GM18508 (cell line): ENCODE measurements around the gene HIVEP2.
A peak's percentile ranks its signal among the peaks of the same experiment; 100 is the strongest.

Experiments used
- ATAC-seq: cut with Tn5 transposase; IDR thresholded peaks from one replicate; pipeline ENCODE4 v1.9.1; 2021; ENCODE audit warnings: moderate number of reproducible peaks; ENCODE audit not compliant: insufficient read depth, unreplicated experiment

HIVEP2 gene

GRCh38 chr6:142825760-142826159 lies 119.2 kb downstream of the HIVEP2 start:
- ATAC-seq = no peak

- no peak for ATAC-seq
These were observed 120.5 kb downstream of the HIVEP2 start for GRCh38 chr6:142824426-142824825.

- no peak for ATAC-seq
These were observed 121.6 kb downstream of the HIVEP2 start for GRCh38 chr6:142823256-142823902.

- ATAC-seq = no peak
These were observed 122.1 kb downstream of the HIVEP2 start for GRCh38 chr6:142822842-142823241.

GRCh38 chr6:142822383-142822782 lies 122.6 kb downstream of the HIVEP2 start:
- ATAC-seq = peak; percentile 86

DNA sequence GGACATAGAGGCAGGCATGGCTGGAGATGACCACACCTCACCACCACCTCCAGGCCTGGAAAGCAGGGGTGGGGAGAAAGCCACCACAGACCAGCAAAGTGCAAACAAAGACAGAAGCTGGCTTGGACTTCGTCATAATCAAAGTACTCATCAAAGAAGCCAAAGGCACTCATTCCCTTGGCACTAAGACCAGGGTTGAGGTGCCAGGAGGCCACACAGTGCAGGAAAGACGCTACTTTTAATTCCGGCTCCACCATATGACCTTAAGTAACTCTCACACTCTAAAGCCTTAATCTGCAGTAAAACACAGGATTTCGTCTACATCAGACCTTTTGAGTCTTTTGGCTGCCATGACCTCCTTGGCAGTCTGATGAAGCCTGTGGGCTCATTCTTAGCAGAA lies 123.1 kb downstream of the HIVEP2 start:
- ATAC-seq = no peak

DNA sequence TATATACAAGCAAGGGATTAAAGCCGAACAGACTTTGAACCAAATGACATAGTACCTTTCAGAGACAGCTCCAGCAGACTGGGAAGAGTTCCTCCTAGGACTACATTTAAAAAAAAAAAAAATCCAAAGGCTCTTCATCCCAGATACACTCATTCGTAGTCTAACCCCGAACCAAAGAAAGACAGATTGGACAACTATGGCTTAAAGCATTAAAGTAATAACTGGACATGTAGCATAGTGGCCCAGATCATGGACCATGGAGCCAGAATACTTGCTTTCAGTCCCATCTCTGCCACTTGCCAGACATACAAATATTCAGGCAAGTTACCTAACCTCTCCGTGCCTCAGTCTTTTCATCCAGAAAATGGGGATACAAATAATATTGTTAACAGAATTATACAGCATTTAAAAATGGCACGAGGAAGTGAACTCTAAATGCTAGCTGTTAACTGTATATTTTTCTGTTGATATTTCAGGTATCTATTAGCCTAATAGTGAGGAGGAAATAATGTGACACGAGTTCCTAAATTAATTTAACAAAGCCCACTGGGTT lies 123.7 kb downstream of the HIVEP2 start:
- ATAC-seq = no peak

- no peak for ATAC-seq
These were observed 124.5 kb downstream of the HIVEP2 start for GRCh38 chr6:142820338-142821051.

GRCh38 chr6:142819603-142820337 lies 125.2 kb downstream of the HIVEP2 start:
- peak; percentile 55 for ATAC-seq

GRCh38 chr6:142816486-142816885 lies 128.5 kb downstream of the HIVEP2 start:
- no peak for ATAC-seq

DNA sequence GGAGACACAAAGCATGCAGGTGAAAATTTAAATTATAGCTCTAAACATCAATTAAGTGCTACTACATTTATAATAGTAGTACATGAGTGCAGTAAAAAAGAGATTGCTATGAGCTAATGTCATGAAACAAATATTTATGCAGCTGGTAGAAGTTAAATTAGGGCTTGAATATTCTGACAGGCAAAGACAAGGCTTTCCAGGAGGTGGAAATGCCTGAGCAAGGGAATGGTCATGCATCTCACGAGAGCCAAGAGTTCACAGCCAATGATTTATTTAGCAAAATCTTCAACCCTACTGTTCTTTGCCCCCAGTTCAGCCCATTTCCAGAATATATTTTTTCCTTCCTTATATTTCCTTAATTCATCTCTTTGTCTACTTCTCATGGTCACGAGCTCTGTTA lies 128.9 kb downstream of the HIVEP2 start:
- ATAC-seq = no peak

GRCh38 chr6:142811923-142812322 lies 133.1 kb downstream of the HIVEP2 start:
- no peak for ATAC-seq

- ATAC-seq = no peak
These were observed 133.9 kb downstream of the HIVEP2 start for GRCh38 chr6:142810952-142811514.

DNA sequence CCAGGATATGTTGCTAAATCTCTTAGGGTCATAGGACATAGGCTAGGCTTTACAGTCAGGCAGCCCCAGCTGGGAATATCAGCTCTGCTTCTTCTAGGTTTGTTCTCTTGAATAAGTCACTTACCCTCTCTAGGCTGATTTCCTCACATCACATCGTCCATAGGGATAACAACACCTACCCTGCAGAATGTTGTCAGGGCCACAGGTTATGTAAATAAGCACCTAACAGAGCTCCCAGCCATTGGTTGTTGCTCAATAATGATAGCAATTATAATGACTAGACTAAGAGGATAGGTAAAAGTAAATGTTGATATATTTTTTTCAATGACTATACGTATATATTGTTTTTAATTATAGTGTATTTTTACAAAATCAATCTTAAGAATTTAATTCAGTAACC lies 135.0 kb downstream of the HIVEP2 start:
- no peak for ATAC-seq

GRCh38 chr6:142808405-142809061 lies 136.4 kb downstream of the HIVEP2 start:
- no peak for ATAC-seq

DNA sequence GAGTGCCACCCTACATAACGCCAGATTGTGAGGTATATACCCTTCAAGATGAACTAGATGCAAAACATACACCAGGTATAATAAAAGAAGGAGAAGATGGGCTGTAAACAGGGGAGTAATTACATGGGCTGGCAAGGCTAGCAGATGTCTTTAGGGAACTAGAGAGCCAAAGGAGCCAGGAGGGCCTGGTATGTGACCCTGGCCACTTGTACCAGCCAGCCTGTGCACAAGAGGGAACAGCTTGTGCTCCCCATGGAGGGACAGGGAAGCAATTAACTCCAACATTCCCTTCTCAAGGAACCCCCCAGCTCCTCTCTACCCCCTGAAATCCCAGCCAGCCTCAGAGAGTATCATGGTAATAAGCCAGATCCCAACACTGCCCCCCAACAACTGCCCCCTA lies 139.9 kb downstream of the HIVEP2 start:
- ATAC-seq = no peak

DNA sequence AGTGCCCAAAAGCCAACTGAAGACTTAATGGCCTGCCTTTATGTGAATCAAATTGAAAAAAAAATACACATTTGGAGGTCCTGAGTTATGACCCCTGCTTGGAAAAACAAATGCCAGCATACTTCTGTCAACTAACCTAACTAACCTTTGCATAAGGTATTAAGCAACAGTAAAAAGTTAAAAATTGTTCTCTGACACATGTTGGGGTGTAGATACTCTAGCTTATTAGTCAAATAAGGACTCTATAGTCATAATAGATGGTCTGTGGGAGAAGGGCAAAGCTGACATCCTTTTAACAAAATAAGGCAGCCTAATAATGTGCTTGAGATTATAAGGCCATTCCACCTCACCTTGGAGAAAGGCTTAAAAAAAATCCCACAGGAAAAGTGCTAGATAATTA lies 140.5 kb downstream of the HIVEP2 start:
- ATAC-seq = no peak

- ATAC-seq = no peak
These were observed 141.4 kb downstream of the HIVEP2 start for GRCh38 chr6:142803495-142804058.

DNA sequence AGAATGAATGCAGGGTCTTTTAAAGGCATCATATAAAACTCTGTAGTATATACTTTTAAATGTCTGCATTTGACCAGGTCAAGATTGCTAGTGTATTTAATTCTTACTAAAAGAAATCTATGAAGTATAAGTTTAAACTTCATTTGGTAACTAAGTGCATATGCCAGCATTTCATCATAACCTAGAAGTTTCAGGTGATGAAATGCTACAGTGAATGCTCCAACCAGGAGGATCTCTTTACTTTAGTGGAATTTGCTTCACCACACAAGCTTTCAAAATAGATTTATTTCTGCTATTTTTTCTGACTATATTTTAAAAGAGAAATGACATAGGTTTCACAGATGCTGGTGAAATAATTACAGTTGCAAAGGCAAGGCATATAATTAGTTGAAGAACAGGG lies 141.9 kb downstream of the HIVEP2 start:
- no peak for ATAC-seq

DNA sequence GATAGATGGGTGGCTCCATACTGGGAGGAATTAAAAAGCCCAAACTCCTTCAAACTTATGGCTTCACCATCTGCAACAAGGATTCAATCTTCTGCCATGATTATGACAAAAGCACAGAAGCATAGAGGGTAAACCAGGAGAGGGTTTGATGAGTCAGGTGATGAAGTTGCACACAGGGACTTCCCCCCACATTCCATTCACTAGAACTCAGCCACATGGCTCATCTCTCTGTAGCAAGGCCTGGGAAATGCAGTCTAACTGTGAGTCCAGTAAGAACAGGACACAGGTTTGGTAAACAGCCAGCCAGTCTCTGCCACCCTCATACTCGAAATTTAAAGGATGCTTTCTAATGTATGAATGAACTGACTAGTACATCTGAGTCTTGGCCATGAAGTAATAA lies 142.9 kb downstream of the HIVEP2 start:
- no peak for ATAC-seq
